ENCODE measurements around the gene LRRC14B. TPM values are rescaled to one million over a fixed set of nuclear protein-coding genes. Genes with fewer than 3 reads are reported as not detected.
"Not testable (repeated sequence)": the region's sequence is repeated elsewhere in the genome, so short reads cannot be mapped to it uniquely, and the experiment has no call there.

The LRRC14B gene
- total RNA-seq, 1 experiment from 2014 or later, result not detected

DNA sequence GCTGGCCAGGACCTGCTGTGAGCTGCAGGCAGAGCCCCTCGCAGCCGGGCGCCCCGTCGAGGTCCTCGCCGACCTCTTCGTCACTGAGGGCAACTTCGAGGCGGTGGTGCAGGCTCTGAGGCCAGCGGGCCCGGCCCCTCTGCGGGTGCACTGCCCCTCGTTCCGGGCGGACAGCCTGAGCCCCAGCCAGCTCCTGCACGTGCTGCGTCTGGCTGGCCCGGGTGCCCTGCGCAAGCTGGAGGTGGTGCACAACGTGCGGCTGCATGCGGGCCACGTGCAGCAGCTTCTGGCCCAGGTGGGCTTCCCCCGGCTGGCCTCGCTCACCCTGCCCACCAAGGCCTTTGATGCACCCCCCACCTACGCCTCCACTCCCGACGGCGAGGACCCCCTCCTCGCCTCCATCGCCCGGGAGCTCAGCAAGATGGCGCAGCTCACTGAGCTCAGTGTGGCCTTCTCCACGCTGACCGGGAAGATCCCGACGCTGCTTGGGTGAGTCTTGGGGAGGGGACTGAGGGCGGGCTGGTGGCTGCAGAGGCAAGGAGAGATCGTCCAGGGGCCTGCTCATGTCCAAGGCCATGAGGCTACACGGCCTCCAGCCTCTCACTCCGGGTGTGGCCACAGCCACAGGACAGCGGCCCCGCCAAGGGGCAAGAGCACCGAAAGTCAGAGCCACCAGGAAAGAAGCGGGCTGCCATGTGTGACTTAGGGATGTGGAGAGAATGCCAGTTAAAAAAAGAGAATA lies 825 bp downstream of the LRRC14B start:
- no peak for DNase-seq (ENCODE audit: low spot score)

GRCh38 chr5:192691-192969 lies 1.3 kb downstream of the LRRC14B start:
- no peak for DNase-seq (ENCODE audit: low spot score)

DNA sequence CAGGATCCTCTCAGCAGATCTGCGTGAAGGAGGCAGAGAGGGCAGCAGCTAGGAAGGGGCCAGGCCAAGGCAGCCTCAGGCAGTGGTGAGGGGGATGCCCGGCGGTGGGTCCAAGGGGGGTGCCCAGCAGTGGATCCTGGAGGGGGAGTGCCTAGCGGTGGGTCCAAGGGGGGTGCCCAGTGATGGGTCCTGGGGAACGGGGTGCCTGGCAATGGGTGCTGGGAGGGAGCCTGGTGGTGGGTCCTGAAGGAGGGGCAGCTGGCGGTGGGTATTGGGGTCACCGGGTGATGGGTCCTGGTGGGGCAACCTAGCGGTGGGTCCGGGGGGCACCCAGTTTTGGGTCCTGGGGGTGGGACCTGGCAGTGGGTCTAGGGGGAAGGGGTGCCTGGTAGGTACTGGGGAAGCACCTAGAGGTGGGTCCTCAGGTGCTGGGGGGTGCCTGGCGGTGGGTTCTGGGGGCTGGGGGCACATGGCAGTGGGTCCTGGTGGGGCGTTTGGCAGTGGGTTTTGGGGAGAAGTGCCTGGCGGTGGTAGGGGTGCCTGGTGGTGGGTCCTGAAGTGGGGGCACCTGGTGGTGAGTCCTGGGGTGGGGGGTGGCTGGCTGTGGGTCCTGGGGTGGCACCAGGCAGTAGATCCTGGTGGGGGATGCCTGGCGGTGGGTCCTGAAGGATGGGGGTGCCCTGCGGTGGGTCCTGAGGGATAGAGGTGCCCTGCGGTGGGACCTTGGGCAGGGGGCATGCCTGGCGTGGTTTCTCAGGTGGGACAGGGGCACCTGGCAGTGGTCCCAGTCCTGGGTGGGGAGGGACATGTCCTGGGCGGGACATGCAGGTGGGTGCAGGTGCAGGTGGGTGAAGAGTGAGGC lies 1.9 kb downstream of the LRRC14B start:
- no peak for DNase-seq (ENCODE audit: low spot score)

GRCh38 chr5:194102-194501 lies 2.8 kb downstream of the LRRC14B start:
- no peak for DNase-seq (ENCODE audit: low spot score)

DNA sequence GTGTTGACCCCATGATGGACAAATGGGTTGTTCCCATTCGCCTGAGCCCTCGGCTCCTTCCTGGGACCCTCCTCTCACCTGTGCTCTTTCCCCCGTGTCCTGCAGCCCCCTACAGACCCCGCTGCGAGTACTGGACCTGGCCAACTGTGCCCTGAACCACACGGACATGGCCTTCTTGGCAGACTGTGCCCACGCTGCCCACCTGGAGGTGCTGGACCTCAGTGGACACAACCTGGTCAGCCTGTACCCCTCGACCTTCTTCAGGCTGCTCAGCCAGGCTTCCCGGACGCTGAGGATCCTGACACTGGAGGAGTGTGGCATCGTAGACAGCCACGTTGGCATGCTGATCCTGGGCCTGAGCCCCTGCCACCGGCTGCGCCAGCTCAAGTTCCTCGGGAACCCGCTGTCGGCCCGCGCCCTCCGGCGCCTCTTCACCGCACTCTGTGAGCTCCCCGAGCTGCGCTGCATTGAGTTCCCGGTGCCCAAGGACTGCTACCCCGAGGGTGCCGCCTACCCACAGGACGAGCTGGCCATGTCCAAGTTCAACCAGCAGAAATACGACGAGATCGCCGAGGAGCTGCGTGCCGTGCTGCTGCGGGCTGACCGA lies 3.4 kb downstream of the LRRC14B start:
- DNase-seq (ENCODE audit: low spot score), result no peak

- no peak for DNase-seq (ENCODE audit: low spot score)
Measured at GRCh38 chr5:195401-196160, 4.3 kb downstream of the LRRC14B start.

DNA sequence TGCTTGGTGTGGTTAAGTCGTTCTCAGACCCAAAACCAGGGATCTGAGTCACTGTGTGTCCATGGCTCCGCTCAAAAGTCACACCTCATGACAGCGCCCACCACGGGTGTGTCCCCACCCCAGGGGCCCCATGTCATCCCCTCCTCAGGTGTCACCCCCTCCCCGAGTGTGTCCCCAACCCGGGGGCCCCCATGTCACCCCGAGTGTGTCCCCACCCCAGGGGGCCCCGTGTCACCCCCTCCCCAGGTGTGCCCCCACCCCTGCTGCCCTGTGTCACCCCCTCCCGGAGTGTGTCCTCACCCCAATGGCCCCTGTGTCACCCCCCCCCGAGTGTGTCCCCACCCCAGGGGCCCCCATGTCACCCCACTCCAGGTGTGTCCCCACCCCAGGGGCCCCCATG lies 5.1 kb downstream of the LRRC14B start:
- DNase-seq (ENCODE audit: low spot score), result no peak

DNA sequence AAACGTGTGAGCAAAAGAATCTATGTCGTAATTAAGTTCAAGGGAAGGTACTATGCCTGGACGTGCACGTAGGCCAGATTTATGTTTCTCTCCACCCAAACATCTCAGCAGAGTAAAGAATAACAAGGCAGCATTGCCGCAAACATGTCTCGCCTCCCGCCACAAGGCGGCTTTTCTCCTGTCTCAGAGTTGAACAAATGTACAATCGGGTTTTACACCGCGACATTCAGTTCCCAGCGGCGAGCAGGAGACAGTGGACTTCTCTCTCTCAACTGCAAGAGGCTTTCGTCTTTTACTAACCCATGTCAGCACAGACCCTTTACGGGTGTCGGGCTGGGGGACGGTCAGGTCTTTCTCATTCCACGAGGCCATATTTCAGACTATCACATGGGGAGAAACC lies 5.7 kb downstream of the LRRC14B start:
- DNase-seq (ENCODE audit: low spot score), result not testable (repeated sequence)

GRCh38 chr5:197892-198489 lies 6.7 kb downstream of the LRRC14B start:
- DNase-seq (ENCODE audit: low spot score), result no peak

- DNase-seq (ENCODE audit: low spot score), result no peak
Measured at GRCh38 chr5:198516-199196, 7.4 kb downstream of the LRRC14B start.

DNA sequence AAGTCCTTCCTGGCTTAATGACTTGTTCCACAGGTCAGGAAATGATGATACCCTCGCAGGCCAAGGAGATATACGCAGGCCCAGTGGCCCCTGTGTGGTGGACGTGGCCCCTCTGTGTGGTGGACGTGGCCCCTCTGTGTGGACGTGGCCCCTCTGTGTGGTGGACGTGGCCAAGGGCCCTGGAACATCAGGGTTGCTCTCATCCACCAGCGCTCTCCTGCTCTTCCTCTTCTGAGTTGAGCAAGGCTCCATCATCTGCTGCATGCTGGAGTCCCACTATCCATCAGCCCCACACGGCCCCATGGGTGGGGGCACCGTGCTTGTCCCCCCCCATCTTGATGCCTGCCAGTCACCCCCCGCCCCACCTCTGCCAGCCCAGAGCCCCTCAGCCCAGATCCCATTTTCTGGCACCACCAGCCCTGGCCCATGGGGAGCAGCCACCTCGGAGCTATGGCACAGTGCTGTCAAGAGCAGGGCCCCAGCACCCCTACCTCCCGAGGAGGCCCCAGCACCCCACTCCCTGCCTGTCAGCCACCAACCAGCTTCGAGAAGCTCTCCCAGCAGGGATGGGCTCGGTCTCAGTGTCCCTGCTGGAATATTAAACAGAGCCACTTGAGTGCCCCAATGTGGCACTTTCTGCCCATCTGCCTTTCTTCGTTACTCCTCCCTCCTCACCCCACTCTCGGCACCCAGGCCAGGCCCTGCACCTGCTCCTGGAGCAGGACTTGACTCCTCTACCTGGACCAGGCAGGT lies 8.1 kb downstream of the LRRC14B start:
- DNase-seq (ENCODE audit: low spot score), result no peak

GRCh38 chr5:199950-200645 lies 8.8 kb downstream of the LRRC14B start:
- DNase-seq (ENCODE audit: low spot score), result no peak

DNA sequence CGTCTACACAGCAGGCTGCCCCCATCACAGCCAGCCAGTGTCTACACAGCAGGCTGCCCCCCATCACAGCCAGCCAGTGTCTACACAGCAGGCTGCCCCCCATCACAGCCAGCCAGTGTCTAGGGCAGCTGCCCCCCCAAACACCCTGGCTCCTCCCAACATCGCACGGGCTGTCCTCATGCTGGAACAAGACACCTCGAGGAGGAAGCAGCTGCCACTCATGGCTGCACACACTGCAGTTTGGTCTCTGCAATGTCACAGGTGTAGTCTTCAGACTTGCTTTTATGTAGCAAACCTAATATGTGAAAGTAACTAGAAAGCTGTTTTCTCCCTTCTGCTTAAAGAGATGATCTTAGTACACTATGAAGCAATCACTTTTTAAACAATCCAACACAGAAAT lies 9.7 kb downstream of the LRRC14B start:
- DNase-seq (ENCODE audit: low spot score), result no peak

DNA sequence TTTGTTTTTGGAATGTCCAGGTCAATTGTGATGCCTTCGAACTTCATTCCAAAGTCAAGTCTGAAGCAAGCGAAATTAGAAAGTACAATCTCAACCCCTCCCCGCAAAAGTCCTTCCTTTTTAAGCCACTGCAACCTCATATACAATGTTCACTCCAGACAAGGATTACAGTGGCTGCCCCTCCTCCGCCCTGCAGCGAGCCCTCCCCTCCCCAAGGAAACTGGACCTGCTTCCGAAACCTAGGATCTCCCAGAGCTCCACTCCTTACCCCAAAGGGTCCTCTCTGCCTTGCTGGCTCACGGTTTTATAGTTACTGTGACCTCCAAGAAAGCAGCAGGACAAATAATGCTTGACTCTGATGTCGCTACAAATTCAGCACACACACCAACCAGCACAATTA lies 10.4 kb downstream of the LRRC14B start:
- no peak for DNase-seq (ENCODE audit: low spot score)

DNA sequence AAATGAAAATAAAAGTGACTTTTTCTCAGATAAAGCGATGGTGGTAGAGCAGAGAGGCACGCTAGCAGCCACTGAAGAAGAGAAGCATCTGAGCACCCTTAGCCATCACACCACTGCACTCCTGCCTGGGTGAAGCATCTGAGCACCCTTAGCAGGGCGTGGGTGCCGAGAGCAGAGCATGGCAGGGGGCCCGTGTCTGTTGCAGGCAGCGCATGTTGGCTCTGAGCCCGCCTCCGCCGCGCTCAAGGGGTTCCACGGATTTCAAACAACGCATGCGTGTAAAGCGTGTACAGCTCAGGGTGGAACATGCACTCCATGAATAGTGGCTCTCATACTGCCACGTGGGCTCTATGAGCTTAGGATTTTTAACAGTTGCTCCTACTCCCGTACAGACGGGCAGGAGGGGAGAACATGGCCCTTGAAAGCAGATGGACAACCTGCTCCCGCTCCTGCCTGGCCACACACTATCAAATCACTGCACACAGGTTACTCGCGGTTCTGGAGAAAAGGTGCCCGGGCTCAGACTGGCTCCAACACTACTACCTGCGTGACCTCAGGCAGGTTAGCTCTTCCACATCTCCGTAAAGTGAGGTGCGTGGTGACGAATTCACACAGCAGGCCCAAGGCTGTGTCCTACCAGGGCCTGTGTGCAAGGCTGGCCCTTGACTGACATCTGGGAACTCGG lies 12.1 kb downstream of the LRRC14B start:
- no peak for DNase-seq (ENCODE audit: low spot score)

- DNase-seq (ENCODE audit: low spot score), result no peak
Measured at GRCh38 chr5:204001-204400, 12.7 kb downstream of the LRRC14B start.

GRCh38 chr5:204462-204861 lies 13.2 kb downstream of the LRRC14B start:
- DNase-seq (ENCODE audit: low spot score), result no peak

DNA sequence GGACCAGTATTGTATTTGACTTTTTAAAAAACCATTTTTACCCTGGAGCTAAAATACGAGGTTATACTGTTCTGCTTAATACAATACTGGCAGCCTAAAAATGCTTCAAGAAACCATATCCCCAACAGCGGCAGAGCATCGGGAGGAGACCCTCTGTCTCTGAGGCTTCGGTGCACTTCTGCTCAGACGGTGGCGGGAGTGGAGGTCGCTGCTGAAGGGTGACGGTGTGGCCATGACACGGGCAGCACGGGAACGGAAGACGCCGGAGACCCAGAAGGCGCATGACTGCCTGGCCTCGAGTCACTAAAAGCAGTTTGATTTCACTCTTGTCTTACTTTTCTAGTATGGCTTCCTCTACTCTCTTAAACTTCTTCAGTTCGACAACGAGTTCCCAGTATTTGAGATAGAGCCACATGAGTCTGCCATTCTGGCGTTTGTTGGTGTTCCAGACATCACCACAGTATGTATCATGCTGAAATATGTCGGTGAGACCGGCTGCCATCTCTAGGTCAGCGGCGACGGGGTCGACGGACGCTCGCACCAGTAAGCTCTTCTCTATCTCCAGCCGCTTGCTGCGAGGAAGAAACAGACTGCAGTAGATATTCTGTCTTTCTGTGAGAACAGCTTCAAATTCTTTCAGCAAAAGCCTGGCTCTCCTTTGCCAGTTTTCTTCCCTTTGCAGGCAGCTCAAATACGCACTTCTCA lies 13.8 kb downstream of the LRRC14B start:
- DNase-seq (ENCODE audit: low spot score), result no peak

- no peak for DNase-seq (ENCODE audit: low spot score)
Measured at GRCh38 chr5:206406-206805, 15.1 kb downstream of the LRRC14B start.
